SK-N-DZ (cell line): ENCODE measurements around the gene USP17L22. TPM values are rescaled to one million over a fixed set of nuclear protein-coding genes. Genes with fewer than 3 reads are reported as not detected.
A peak's percentile ranks its signal among the peaks of the same experiment; 100 is the strongest.
"Not testable (repeated sequence)": the region's sequence is repeated elsewhere in the genome, so short reads cannot be mapped to it uniquely, and the experiment has no call there.

Experiments used
- DNase-seq: peaks from one replicate; pipeline ENCODE4 v3.0.0-alpha.2; 2015; ENCODE audit warnings: low spot score
- polyA plus RNA-seq, 2 experiments: library from polyadenylated mRNA; depleted of rRNA; stranded (reverse); fragments of >200 nt; gene quantifications; 2 replicates each; pipeline ENCODE4 v1.2.3, GENCODE V29; 2014

Gene USP17L22, protein sequence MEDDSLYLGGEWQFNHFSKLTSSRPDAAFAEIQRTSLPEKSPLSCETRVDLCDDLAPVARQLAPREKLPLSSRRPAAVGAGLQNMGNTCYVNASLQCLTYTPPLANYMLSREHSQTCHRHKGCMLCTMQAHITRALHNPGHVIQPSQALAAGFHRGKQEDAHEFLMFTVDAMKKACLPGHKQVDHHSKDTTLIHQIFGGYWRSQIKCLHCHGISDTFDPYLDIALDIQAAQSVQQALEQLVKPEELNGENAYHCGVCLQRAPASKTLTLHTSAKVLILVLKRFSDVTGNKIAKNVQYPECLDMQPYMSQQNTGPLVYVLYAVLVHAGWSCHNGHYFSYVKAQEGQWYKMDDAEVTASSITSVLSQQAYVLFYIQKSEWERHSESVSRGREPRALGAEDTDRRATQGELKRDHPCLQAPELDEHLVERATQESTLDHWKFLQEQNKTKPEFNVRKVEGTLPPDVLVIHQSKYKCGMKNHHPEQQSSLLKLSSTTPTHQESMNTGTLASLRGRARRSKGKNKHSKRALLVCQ
- polyA plus RNA-seq (2014; cell fraction: cytosol; rRNA removed): not detected in 2 replicates
- not detected in 2 replicates for polyA plus RNA-seq (2014; cell fraction: nucleus; rRNA removed)

DNA sequence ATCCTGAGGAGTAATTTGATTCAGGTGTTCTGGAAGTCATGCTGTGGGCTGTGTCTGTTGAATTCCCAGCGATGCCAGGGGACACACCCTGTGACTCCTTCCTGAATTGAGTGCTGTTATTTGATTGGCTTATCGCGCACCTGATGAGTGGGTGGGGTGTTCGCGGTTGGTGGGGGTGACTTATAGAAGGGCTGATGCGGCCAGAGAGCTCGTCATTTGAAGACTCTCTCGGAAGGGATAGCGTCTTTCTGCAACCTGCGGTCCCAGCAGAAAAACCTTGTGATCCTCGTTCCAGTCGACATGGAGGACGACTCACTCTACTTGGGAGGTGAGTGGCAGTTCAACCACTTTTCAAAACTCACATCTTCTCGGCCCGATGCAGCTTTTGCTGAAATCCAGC is at the start of gene USP17L22:
USP17L22 (plus strand) TSS at position 301 of the 400 bp plus-strand sequence; CDS start at position 301, 0 bp downstream.
- not testable (repeated sequence) for DNase-seq

DNA sequence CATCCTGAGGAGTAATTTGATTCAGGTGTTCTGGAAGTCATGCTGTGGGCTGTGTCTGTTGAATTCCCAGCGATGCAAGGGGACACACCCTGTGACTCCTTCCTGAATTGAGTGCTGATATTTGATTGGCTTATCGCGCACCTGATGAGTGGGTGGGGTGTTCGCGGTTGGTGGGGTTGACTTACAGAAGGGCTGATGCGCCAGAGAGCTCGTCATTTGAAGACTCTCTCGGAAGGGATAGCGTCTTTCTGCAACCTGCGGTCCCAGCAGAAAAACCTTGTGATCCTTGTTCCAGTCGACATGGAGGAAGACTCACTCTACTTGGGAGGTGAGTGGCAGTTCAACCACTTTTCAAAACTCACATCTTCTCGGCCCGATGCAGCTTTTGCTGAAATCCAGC is 47.6 kb upstream of the USP17L22 start, which contains the start of gene USP17L12:
USP17L12 (plus strand) TSS at position 301 of the 400 bp plus-strand sequence; CDS start at position 301, 0 bp downstream.
- DNase-seq: not testable (repeated sequence)

DNA sequence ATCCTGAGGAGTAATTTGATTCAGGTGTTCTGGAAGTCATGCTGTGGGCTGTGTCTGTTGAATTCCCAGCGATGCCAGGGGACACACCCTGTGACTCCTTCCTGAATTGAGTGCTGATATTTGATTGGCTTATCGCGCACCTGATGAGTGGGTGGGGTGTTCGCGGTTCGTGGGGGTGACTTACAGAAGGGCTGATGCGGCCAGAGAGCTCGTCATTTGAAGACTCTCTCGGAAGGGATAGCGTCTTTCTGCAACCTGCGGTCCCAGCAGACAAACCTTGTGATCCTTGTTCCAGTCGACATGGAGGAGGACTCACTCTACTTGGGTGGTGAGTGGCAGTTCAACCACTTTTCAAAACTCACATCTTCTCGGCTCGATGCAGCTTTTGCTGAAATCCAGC is 42.8 kb upstream of the USP17L22 start, which contains the start of gene USP17L13:
USP17L13 (plus strand) TSS at position 301 of the 400 bp plus-strand sequence; CDS start at position 301, 0 bp downstream.
- not testable (repeated sequence) for DNase-seq

DNA sequence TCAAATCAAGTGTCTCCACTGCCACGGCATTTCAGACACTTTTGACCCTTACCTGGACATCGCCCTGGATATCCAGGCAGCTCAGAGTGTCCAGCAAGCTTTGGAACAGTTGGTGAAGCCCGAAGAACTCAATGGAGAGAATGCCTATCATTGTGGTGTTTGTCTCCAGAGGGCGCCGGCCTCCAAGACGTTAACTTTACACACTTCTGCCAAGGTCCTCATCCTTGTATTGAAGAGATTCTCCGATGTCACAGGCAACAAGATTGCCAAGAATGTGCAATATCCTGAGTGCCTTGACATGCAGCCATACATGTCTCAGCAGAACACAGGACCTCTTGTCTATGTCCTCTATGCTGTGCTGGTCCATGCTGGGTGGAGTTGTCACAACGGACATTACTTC is 37.2 kb upstream of the USP17L22 start:
- not testable (repeated sequence) for DNase-seq

DNA sequence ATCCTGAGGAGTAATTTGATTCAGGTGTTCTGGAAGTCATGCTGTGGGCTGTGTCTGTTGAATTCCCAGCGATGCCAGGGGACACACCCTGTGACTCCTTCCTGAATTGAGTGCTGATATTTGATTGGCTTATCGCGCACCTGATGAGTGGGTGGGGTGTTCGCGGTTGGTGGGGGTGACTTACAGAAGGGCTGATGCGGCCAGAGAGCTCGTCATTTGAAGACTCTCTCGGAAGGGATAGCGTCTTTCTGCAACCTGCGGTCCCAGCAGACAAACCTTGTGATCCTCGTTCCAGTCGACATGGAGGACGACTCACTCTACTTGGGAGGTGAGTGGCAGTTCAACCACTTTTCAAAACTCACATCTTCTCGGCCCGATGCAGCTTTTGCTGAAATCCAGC is 33.3 kb upstream of the USP17L22 start, which contains the start of gene USP17L15:
USP17L15 (plus strand) TSS at position 301 of the 400 bp plus-strand sequence; CDS start at position 301, 0 bp downstream.
- DNase-seq: not testable (repeated sequence)

DNA sequence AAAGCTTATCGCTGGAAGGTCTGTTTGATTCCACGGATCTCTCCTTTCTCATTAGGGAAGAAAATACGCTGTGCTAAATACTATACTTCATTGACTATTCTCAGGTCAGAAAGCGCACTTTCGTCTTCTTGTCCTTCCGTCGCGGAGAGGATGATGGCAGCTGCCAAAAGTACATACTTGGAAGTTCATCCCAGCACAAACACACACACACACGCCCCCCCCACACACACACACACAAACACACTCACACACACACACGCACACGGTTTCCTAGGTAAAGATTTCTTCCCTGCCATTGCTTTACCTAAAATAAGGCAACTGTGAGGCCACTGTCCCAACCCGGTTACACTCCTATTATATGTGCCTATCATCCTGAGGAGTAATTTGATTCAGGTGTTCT is 29.0 kb upstream of the USP17L22 start:
- peak; percentile 0 for DNase-seq

DNA sequence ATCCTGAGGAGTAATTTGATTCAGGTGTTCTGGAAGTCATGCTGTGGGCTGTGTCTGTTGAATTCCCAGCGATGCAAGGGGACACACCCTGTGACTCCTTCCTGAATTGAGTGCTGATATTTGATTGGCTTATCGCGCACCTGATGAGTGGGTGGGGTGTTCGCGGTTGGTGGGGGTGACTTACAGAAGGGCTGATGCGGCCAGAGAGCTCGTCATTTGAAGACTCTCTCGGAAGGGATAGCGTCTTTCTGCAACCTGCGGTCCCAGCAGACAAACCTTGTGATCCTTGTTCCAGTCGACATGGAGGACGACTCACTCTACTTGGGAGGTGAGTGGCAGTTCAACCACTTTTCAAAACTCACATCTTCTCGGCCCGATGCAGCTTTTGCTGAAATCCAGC is 23.8 kb upstream of the USP17L22 start, which contains the start of gene USP17L17:
USP17L17 (plus strand) TSS at position 301 of the 400 bp plus-strand sequence; CDS start at position 301, 0 bp downstream.
- not testable (repeated sequence) for DNase-seq

DNA sequence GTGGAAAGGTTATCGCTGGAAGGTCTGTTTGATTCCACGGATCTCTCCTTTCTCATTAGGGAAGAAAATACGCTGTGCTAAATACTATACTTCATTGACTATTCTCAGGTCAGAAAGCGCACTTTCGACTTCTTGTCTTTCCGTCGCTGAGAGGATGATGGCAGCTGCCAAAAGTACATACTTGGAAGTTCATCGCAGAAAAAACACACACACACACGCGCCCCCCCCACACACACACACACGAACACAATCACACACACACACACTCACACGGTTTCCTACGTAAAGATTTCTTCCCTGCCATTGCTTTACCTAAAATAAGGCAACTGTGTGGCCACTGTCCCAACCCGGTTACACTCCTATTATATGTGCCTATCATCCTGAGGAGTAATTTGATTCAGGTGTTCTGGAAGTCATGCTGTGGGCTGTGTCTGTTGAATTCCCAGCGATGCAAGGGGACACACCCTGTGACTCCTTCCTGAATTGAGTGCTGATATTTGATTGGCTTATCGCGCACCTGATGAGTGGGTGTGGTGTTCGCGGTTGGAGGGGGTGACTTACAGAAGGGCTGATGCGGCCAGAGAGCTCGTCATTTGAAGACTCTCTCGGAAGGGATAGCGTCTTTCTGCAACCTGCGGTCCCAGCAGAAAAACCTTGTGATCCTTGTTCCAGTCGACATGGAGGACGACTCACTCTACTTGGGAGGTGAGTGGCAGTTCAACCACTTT is 19.3 kb upstream of the USP17L22 start, which contains the start of gene USP17L18:
USP17L18 (plus strand) TSS at position 678 of the 728 bp plus-strand sequence; CDS start at position 678, 0 bp downstream.
- peak; percentile 0 for DNase-seq

DNA sequence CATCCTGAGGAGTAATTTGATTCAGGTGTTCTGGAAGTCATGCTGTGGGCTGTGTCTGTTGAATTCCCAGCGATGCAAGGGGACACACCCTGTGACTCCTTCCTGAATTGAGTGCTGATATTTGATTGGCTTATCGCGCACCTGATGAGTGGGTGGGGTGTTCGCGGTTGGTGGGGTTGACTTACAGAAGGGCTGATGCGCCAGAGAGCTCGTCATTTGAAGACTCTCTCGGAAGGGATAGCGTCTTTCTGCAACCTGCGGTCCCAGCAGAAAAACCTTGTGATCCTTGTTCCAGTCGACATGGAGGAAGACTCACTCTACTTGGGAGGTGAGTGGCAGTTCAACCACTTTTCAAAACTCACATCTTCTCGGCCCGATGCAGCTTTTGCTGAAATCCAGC is 14.3 kb upstream of the USP17L22 start, which contains the start of gene USP17L19:
USP17L19 (plus strand) TSS at position 301 of the 400 bp plus-strand sequence; CDS start at position 301, 0 bp downstream.
- not testable (repeated sequence) for DNase-seq

DNA sequence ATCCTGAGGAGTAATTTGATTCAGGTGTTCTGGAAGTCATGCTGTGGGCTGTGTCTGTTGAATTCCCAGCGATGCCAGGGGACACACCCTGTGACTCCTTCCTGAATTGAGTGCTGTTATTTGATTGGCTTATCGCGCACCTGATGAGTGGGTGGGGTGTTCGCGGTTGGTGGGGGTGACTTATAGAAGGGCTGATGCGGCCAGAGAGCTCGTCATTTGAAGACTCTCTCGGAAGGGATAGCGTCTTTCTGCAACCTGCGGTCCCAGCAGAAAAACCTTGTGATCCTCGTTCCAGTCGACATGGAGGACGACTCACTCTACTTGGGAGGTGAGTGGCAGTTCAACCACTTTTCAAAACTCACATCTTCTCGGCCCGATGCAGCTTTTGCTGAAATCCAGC is 9.6 kb upstream of the USP17L22 start, which contains the start of gene USP17L20:
USP17L20 (plus strand) TSS at position 301 of the 400 bp plus-strand sequence; CDS start at position 301, 0 bp downstream.
- not testable (repeated sequence) for DNase-seq

DNA sequence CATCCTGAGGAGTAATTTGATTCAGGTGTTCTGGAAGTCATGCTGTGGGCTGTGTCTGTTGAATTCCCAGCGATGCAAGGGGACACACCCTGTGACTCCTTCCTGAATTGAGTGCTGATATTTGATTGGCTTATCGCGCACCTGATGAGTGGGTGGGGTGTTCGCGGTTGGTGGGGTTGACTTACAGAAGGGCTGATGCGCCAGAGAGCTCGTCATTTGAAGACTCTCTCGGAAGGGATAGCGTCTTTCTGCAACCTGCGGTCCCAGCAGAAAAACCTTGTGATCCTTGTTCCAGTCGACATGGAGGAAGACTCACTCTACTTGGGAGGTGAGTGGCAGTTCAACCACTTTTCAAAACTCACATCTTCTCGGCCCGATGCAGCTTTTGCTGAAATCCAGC is 4.8 kb upstream of the USP17L22 start, which contains the start of gene USP17L21:
USP17L21 (plus strand) TSS at position 301 of the 400 bp plus-strand sequence; CDS start at position 301, 0 bp downstream.
- not testable (repeated sequence) for DNase-seq

DNA sequence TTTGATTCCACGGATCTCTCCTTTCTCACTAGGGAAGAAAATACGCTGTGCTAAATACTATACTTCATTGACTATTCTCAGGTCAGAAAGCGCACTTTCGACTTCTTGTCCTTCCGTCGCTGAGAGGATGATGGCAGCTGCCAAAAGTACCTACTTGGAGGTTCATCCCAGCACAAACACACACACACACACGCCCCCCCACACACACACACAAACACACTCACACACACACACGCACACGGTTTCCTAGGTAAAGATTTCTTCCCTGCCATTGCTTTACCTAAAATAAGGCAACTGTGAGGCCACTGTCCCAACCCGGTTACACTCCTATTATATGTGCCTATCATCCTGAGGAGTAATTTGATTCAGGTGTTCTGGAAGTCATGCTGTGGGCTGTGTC is 4.3 kb downstream of the USP17L22 start:
- DNase-seq: not testable (repeated sequence)
